Measurements from ENCODE around the gene GRAMD4. TPM values are rescaled to one million over a fixed set of nuclear protein-coding genes. Genes with fewer than 3 reads are reported as not detected.
A peak's percentile ranks its signal among the peaks of the same experiment; 100 is the strongest.

Gene GRAMD4
- total and polyA plus RNA-seq, 4 donors, result 25.1 to 42.5 (median 39.5) TPM

- WGBS (ENCODE audit: insufficient coverage), result 92% methylated on average over 9 of the region's 12 CpGs
- peaks cover 45% of the 10 kb centered on the region for H3K4me1 ChIP-seq (ENCODE audit: control insufficient read depth, insufficient read depth, low read length)
- H3K9me3 ChIP-seq (ENCODE audit: control insufficient read depth, insufficient read depth, low read length), result no peaks in the 10 kb centered on the region
- no peaks in the 10 kb centered on the region for H3K27me3 ChIP-seq (ENCODE audit: control insufficient read depth, insufficient read depth, low read length)
- no peak for DNase-seq (ENCODE audit: low read depth in 4 of 6, low spot score in 6 of 6)
- H3K4me3 ChIP-seq (ENCODE audit: low read depth, low read length), result no peak overlapping the region
- peaks cover 93% of the 10 kb centered on the region for H3K36me3 ChIP-seq (ENCODE audit: control insufficient read depth, insufficient read depth, low read length)
- no peak overlapping the region for H3K27ac ChIP-seq (ENCODE audit: low read depth, low read length)
These were observed 39.6 kb downstream of the GRAMD4 start for GRCh38 chr22:46659791-46660186.

DNA sequence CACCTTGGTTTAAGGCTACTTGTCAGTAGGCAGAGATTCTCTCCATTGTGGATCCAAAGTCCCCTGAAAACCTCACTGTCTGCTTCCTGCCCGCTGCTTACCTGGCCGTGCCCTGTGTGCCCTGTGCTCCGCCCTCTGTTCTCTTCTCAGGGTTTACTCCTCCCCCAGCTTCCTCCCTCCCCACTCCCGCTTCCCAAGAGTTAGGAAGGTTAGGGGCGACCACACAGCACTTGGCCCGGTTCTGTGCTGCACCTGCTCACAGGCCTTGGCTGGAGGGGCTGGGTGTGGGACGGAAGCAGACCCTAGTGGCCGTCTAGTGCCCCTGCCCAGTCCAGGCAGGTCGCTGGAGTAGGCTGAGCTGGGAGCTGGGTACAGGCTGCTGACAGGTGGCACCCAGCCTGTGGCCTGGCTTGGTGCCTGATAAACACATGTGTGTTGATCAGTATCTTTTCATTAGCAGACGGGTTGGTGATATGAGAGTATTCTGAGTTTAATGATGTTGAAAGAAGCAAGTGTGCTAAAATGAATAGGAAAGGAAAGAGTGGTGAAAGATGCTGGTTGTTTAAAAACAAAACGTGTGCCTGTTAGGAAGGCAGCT, 40.5 kb downstream of the GRAMD4 start:
- Histone ChIP-seq H3K27ac (ENCODE audit: low read depth, low read length) (no peak overlapping the region), H3K4me1 (ENCODE audit: control insufficient read depth, insufficient read depth, low read length) (peaks cover 38% of the 10 kb centered on the region), H3K9me3 (ENCODE audit: control insufficient read depth, insufficient read depth, low read length) (no peaks in the 10 kb centered on the region), H3K4me3 (ENCODE audit: low read depth, low read length) (no peak overlapping the region), H3K36me3 (ENCODE audit: control insufficient read depth, insufficient read depth, low read length) (peaks cover 98% of the 10 kb centered on the region), H3K27me3 (ENCODE audit: control insufficient read depth, insufficient read depth, low read length) (no peaks in the 10 kb centered on the region)
- WGBS (ENCODE audit: insufficient coverage), result 56% methylated on average over 11 of the region's 11 CpGs
- DNase-seq (ENCODE audit: low read depth in 4 of 6, low spot score in 6 of 6), result peak in 2 of 6 donors; percentile 64 to 73

DNA sequence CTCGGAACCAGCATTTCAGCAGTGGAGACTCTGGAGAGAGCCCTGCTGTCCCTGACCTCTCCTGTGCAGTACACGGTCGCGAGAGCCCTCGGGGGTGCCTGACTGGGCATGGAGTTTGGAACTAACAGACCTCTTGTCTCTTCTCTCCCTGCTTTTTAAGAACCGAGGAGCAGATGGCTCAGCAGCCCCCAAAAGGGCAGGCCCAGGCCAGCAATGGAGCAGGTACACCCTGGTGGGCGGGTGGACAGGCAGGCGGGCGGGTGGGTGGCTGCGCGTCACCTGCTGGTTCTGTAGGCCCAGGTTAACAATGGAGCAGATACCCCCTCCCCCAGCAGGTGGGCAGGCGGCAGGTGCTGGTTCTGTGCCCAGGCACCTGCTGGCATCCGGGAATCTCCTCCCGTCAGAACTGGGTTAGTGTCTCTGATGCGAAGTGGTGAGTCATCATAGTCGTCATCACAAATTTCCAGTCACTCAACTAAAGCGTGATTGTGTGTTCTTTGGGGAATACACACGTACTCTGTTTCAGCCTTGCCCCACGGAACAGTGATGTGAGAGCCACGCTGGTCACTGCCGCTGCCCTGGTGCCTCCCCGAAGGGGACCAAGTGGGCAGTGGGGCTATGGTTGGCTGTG, 41.1 kb downstream of the GRAMD4 start:
- Histone ChIP-seq H3K4me3 (ENCODE audit: low read depth, low read length) (no peak overlapping the region), H3K36me3 (ENCODE audit: control insufficient read depth, insufficient read depth, low read length) (peaks cover 97% of the 10 kb centered on the region), H3K4me1 (ENCODE audit: control insufficient read depth, insufficient read depth, low read length) (peaks cover 32% of the 10 kb centered on the region), H3K27ac (ENCODE audit: low read depth, low read length) (no peak overlapping the region), H3K9me3 (ENCODE audit: control insufficient read depth, insufficient read depth, low read length) (no peaks in the 10 kb centered on the region), H3K27me3 (ENCODE audit: control insufficient read depth, insufficient read depth, low read length) (no peaks in the 10 kb centered on the region)
- no peak for DNase-seq (ENCODE audit: low read depth in 4 of 6, low spot score in 6 of 6)
- WGBS (ENCODE audit: insufficient coverage), result 80% methylated on average over 11 of the region's 22 CpGs

DNA sequence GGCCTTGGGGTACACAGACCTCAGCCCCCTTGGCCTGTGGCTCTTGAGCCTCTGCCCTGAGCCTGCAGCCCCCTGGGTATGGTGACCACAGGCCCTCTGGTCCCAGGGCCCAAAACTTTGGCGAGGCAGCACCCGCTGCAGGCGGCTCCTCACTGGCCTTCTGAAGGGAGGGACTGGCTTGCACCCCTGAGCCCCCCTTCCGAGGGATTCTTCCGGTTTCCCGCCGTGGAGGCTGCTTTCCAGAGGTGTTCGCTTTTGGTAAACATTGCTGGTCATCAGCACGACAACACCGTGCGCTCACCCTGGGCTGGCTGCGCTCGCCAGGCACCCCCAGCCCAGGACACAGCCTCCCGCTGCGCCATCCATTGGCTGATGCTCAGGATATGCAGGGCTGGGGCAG, 42.0 kb downstream of the GRAMD4 start:
- Histone ChIP-seq H3K4me3 (ENCODE audit: low read depth, low read length) (no peak overlapping the region), H3K9me3 (ENCODE audit: control insufficient read depth, insufficient read depth, low read length) (no peaks in the 10 kb centered on the region), H3K4me1 (ENCODE audit: control insufficient read depth, insufficient read depth, low read length) (peaks cover 25% of the 10 kb centered on the region), H3K36me3 (ENCODE audit: control insufficient read depth, insufficient read depth, low read length) (peaks cover 97% of the 10 kb centered on the region), H3K27me3 (ENCODE audit: control insufficient read depth, insufficient read depth, low read length) (no peaks in the 10 kb centered on the region), H3K27ac (ENCODE audit: low read depth, low read length) (no peak overlapping the region)
- no peak for DNase-seq (ENCODE audit: low read depth in 4 of 6, low spot score in 6 of 6)
- 85% methylated on average over 15 of the region's 15 CpGs for WGBS (ENCODE audit: insufficient coverage)

- H3K4me3 ChIP-seq (ENCODE audit: low read depth, low read length), result no peak overlapping the region
- DNase-seq (ENCODE audit: low read depth in 4 of 6, low spot score in 6 of 6), result no peak
- no peaks in the 10 kb centered on the region for H3K9me3 ChIP-seq (ENCODE audit: control insufficient read depth, insufficient read depth, low read length)
- H3K4me1 ChIP-seq (ENCODE audit: control insufficient read depth, insufficient read depth, low read length), result peaks cover 25% of the 10 kb centered on the region
- 86% methylated on average over 26 of the region's 26 CpGs for WGBS (ENCODE audit: insufficient coverage)
- H3K27me3 ChIP-seq (ENCODE audit: control insufficient read depth, insufficient read depth, low read length), result no peaks in the 10 kb centered on the region
- peaks cover 97% of the 10 kb centered on the region for H3K36me3 ChIP-seq (ENCODE audit: control insufficient read depth, insufficient read depth, low read length)
- H3K27ac ChIP-seq (ENCODE audit: low read depth, low read length), result no peak overlapping the region
These were observed 42.8 kb downstream of the GRAMD4 start for GRCh38 chr22:46663001-46663400.

GRCh38 chr22:46663436-46664100, 43.4 kb downstream of the GRAMD4 start:
- no peaks in the 10 kb centered on the region for H3K9me3 ChIP-seq (ENCODE audit: control insufficient read depth, insufficient read depth, low read length)
- H3K27ac ChIP-seq (ENCODE audit: low read depth, low read length), result no peak overlapping the region
- H3K36me3 ChIP-seq (ENCODE audit: control insufficient read depth, insufficient read depth, low read length), result peaks cover 97% of the 10 kb centered on the region
- H3K27me3 ChIP-seq (ENCODE audit: control insufficient read depth, insufficient read depth, low read length), result no peaks in the 10 kb centered on the region
- no peak for DNase-seq (ENCODE audit: low read depth in 4 of 6, low spot score in 6 of 6)
- peaks cover 25% of the 10 kb centered on the region for H3K4me1 ChIP-seq (ENCODE audit: control insufficient read depth, insufficient read depth, low read length)
- no peak overlapping the region for H3K4me3 ChIP-seq (ENCODE audit: low read depth, low read length)
- WGBS (ENCODE audit: insufficient coverage), result 92% methylated on average over 24 of the region's 28 CpGs

DNA sequence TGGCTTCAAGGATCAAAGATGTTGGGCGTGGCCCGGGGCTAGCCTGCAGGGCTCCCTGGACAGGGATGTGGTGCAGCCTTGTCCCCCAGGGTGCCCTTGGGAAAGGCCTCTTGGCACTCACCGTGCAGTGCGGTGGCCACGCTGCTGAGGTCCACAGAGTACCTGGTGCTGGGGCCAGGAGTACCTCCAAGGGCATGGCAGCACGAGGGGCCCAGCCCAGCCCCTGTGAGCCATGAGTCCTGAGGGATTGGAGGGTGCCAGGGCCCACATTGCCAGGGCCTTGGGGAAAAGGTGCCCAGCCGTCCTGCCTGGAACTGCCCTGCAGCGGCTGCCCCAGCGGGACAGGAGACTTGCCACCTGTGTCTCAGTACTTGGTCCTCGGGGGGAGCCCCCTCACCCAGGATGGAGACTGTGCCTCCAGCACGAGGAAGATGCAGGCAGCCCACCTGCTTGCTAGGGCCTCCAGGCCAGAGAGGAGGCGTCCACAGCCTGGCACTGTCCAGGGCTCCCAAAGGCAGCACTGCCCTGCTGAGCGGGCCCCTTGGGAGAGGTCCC, 44.2 kb downstream of the GRAMD4 start:
- Histone ChIP-seq H3K27me3 (ENCODE audit: control insufficient read depth, insufficient read depth, low read length) (no peaks in the 10 kb centered on the region), H3K4me3 (ENCODE audit: low read depth, low read length) (no peak overlapping the region), H3K9me3 (ENCODE audit: control insufficient read depth, insufficient read depth, low read length) (no peaks in the 10 kb centered on the region), H3K4me1 (ENCODE audit: control insufficient read depth, insufficient read depth, low read length) (peaks cover 25% of the 10 kb centered on the region), H3K27ac (ENCODE audit: low read depth, low read length) (no peak overlapping the region), H3K36me3 (ENCODE audit: control insufficient read depth, insufficient read depth, low read length) (peaks cover 97% of the 10 kb centered on the region)
- DNase-seq (ENCODE audit: low read depth in 4 of 6, low spot score in 6 of 6), result no peak
- WGBS (ENCODE audit: insufficient coverage), result 97% methylated on average over 12 of the region's 13 CpGs

GRCh38 chr22:46665151-46665695, 45.0 kb downstream of the GRAMD4 start:
- H3K4me3 ChIP-seq (ENCODE audit: low read depth, low read length), result no peak overlapping the region
- no peak for DNase-seq (ENCODE audit: low read depth in 4 of 6, low spot score in 6 of 6)
- WGBS (ENCODE audit: insufficient coverage), result 96% methylated on average over 18 of the region's 21 CpGs
- H3K36me3 ChIP-seq (ENCODE audit: control insufficient read depth, insufficient read depth, low read length), result peaks cover 96% of the 10 kb centered on the region
- H3K27me3 ChIP-seq (ENCODE audit: control insufficient read depth, insufficient read depth, low read length), result no peaks in the 10 kb centered on the region
- H3K9me3 ChIP-seq (ENCODE audit: control insufficient read depth, insufficient read depth, low read length), result no peaks in the 10 kb centered on the region
- no peak overlapping the region for H3K27ac ChIP-seq (ENCODE audit: low read depth, low read length)
- peaks cover 26% of the 10 kb centered on the region for H3K4me1 ChIP-seq (ENCODE audit: control insufficient read depth, insufficient read depth, low read length)

DNA sequence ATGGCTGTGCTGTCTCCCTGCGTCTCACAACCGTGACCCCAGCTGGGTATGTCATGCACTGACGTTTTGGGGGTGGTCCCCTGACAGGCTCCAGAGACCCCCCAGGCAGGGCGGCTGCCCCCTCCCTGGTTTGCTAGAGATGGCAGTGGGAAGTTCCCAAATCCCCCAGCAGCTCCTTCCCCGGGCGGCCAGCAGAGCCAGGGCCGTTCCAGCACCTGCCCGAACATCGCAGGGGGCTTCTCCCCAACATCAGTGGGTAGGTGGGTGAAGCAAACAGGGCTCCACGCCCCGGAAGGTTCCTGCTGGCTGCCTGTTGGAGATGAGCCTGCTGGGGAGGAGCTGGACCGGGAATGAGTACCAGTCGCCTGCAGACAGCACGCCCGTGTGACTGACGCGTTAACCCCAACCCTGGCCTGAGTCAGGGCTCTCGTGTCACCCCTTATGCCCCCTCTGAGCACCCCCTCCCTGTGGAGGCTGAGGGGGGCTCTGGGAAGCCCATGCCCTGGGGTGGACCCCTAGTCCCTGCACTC, 45.6 kb downstream of the GRAMD4 start:
- DNase-seq (ENCODE audit: low read depth in 4 of 6, low spot score in 6 of 6), result no peak
- peaks cover 23% of the 10 kb centered on the region for H3K4me1 ChIP-seq (ENCODE audit: control insufficient read depth, insufficient read depth, low read length)
- H3K27me3 ChIP-seq (ENCODE audit: control insufficient read depth, insufficient read depth, low read length), result no peaks in the 10 kb centered on the region
- H3K27ac ChIP-seq (ENCODE audit: low read depth, low read length), result no peak overlapping the region
- H3K9me3 ChIP-seq (ENCODE audit: control insufficient read depth, insufficient read depth, low read length), result no peaks in the 10 kb centered on the region
- WGBS (ENCODE audit: insufficient coverage), result 95% methylated on average over 14 of the region's 18 CpGs
- H3K36me3 ChIP-seq (ENCODE audit: control insufficient read depth, insufficient read depth, low read length), result peaks cover 98% of the 10 kb centered on the region
- no peak overlapping the region for H3K4me3 ChIP-seq (ENCODE audit: low read depth, low read length)
